ENCODE measurements around the gene IGSF21.

Gene IGSF21

DNA sequence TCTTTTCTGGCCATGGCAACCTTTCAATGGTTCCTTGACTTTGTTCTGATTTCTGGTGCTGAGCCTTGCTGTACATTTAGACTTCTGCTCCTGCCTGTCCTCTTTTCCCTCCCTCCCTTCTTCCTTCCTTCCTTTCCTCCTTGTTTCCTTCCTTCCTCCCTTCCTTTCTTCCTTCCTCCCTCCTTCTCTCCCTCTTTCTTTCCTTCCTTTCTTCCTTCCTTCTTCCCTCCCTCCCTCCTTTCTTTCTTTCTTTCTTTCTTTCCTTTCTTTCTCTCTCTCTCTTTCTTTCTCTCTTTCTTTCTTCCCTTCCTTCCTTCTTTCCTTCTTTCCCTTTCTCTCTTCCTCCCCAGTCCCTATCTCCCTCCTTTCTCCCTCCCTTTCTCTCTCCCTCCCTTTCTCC lies 10.4 kb upstream of the IGSF21 start:
- no peak for DNase-seq

DNA sequence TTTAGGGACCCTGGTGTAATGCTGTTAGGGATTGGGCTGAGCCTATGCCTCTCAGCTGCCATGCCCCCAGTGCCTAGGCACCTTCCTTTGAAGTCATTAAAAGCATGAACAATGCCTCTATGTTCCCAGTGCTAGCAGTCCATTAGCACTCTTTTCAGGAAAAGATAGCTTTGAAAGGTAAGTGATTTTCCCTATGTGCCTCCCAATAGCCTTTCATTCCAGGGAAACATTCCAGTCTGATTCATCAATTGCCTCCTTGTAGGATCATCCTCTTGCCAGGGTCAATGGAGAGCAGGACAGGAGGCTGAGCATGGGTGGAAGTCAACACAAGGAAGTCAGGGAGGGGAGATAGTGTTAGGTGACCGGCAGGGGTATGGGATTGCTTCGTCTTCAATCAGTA lies 8.6 kb upstream of the IGSF21 start:
- no peak for DNase-seq

DNA sequence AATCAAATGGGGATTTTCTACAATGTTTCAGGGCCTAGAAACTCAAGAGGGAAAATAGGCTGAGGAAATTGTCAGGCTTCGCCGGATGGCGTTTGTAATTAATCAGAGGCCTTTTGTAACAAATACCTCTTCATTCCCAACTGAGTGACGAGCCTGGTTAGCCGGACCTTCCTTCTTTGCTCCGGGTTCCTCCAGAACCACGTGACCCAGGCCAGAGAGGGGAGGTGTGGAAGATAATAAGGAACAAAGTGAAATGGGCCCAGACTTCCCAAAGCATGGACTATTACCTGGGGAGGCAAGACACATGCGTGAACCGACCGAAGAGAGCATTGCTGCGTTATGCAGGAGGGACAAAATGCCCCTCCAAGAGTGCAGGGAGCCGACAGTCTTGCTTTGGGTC lies 7.5 kb upstream of the IGSF21 start:
- no peak for DNase-seq

DNA sequence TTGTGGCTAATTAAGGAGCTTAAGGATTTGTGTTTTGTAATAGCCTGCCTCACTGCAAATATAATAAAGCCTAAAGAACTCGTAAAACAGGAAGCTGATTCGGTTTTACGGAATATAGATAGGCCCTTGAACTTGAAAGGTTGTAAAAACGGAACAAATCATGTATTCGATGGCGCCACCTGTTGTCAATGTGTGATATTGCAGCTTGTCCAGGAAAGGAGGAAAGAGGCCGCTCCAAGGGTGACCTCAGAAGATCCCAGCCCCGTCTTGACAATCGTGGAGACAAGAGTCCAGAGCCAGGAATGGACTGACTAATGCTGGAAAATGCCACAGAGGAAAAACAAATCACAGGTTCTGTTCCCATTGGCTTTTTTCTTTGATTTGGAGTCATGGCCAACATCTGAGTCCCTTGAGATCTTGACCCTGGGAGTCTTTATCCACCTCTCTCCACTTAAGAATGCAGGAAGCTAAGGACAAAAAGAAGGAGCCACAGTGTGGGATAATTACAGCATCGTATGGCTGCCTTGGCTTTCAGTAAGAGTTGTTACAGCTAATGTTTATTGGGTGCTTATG lies 7.0 kb upstream of the IGSF21 start:
- DNase-seq, result peak; percentile 40

DNA sequence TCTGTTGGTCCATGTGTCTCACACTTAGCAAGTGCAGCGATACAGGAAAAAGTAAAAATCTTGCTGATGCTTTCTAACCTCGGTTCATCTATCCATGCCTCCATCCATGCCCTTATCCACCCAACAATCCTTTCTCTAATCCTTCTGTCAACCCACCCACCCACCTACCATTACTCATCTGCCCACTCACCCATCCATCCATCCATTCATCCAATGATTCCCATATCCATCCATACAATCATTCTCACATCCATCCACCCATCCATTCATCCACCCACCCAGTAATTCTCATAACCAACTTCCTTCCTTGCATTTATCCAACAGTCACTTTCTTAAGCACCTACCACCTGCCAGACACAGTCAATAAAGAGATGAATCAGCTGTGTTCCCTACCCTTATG lies 6.1 kb upstream of the IGSF21 start:
- no peak for DNase-seq

DNA sequence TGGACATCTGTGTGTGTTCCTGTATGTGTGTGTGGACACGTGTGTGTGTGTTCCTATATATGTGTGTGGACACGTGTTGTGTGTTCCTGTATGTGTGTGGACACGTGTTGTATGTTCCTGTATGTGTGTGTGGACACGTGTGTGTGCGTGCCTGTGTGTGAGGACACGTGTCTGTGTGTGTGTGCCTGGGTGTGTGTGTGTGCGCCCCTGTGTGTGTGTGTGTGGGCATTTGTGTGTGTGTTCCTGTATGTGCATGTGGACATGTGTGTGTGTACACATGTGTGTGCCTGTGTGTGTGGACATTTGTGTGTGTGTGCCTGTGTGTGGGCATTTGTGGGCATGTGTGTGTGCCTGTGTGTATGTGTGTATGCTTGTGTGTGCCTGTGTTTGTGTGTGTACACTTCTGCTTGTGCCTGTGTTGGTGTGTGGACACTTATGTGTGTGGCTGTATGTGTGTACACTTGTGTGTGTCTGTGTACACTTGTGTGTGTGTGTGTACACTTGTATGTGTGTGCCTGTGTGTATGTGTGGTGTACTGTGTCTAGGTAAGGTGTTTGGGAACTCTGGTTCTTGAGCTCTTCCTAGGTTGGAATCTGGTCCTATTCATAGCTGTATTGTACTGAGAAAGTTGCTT lies 3.7 kb upstream of the IGSF21 start:
- DNase-seq, result no peak

DNA sequence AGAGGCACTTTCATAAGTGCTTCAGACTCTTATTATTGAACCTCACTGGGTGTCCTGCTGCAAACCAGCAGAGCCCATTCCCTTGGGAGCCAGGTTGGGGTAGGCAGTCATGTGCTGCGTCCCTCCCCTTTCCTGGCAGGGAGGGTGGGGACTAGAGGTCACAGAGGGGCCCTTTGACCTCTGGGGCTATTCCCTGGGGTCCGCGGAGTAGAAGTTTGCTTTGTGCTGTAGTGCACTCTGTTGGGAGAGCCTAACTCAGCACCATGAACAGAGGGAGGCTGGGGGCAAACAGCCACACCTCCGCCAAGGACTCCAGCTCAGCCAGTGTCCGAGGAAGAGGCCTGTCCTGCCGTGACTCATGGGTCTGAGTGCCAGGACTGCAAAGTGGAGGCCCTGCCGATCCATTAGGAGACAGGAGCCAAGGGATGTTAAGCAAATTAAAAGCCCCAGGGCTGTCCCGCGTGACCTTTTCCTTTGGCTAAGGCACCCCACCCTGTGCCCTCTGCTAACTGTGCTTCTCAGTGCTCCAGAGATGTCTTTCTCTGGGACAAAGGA lies 3.0 kb upstream of the IGSF21 start:
- DNase-seq, result no peak

DNA sequence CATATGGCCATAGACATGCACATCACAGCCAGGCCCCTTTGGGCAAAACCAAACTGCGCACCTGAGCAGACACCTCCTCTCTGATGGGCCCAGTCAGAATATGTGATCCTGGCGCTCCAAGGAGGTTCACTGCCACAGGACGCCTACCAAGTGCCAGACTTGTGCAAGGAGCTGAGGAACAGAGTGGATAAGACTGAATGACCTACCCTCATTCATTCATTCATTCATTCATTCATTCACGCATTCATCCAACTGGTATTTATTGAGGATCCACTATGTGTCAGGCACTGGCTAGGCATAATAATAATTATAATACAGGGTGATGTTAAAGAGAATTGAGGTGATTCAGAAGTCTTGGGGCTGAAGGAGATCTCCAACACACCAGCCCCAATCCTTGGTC lies 2.4 kb upstream of the IGSF21 start:
- DNase-seq, result no peak

DNA sequence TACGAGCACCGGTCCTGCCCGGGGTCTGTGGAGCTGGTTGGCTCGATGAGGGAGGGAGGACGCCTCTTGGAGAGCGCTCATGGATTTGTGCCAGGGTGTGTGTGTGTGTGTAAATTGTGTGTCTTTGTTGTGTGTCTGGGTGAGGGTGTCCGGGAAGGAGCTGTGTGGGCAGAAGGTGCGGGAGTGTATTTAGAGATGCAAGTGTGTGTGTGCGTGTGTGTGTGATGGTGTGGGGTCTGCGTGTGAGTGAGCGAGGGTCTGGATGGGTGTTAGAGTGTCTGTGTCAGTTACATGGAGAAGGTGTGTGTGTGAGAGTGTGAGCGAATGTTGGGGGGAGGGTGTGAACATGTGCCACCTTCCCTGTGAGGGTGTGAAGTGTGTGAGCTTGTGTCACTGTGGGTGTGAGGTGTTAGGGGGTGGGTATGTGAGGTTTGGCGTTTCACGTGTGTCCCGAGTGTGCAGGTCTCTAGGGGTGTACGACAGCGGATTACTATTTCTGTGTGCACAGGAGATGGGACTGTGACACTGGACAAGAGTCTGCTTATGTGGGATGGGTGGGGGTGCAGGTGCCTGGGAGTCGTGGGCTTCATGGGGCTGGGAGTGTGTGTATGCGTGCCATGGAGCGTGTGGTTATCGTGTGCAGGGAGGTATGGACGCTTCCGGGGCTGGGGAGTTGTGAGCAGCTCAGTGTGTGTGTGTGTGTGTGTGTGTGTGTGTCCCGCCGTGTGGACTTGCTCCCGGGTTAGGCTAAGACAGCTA lies 880 bp downstream of the IGSF21 start:
- no peak for DNase-seq

DNA sequence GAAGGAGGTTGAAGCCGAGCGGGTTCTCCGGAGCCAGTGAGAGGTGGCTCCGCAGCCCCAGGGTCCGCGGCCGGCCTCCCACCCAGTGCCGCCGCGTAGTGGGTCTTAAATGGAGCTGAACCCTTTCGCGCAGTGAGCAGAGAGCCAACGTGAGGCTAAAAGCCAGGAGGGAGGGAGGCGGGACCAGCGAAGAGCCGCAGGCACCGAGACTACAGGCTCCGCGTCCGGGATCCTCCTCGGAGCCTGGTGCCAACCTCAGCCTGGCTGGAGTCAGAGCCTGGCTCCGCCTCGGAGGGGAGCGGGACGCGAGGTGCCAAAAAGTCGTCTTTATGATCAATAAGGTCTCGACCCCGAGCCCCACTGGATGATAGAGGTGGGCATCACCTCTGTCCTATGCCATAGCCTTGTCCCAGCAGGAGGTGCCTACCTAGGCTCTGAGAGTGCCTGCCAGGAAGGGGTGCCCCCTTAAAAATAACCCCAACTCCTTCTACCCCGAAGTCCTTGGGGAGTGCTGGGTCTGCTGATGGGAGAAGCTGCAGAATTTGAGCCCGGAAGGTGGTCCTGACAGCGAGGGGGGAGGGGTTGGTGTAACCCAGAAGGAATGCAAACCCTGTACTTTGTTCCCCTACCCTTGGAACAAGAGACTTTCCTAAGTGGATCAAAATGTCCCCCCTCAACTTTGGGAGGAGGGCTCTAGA lies 1.6 kb downstream of the IGSF21 start:
- no peak for DNase-seq

DNA sequence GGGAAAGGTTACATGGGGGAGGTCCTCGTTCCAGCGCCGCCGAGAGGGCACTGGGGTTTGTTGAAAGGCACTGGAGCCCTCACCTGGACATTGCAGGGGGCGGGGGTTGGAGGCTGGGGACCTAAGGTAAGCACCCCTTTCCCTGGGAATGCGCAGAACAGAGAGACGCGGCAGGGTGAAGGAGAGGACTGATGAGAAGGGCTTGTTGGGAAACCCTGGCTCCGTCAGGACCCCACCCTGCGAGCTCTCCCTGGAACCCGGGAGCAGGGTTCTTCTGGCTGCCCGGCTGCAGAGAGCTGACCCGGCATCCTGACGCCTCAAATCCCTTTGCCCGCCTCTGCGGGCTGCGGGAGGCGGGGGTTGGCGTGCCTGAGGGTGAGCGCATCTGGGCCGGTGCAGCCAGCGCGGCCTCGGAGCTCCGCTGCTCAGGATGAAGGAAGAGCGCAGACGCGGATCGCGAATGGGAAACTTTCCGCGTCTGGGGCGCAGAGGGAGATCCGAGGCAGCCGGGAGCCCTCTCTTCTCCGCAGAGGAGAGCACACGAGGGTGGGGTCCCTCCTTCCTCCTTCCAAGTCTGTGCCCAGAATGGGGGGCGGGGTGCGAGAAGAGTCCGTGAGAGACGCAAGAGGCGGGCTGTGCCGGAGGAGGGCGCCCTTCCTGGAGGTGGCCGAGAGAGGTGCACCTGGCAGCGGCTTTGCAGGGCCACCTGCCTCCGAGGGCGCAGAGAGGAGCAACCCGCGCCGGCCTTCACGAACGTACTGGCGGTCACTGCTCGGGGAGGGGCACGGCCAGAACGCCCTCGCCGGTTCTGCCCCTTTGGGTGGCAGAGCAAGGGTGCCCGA lies 2.4 kb downstream of the IGSF21 start:
- DNase-seq, result no peak

DNA sequence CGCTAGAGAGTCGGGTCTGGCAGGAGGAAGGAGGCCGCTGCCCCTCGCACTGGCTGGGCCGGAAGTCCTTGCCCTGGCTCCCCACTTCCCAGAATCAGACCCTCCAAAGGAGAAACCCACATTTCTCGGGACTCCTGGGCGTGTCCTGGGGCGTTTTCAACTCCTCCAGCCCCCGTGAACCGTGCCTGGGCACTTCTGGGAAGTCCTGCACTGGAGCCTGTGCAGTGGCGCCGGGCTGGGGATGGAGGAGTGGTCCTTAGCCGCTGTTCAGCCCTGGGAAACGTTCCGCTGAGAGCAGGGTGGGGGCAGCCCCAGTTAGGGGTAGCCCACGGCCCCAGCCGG lies 3.0 kb downstream of the IGSF21 start:
- no peak for DNase-seq

DNA sequence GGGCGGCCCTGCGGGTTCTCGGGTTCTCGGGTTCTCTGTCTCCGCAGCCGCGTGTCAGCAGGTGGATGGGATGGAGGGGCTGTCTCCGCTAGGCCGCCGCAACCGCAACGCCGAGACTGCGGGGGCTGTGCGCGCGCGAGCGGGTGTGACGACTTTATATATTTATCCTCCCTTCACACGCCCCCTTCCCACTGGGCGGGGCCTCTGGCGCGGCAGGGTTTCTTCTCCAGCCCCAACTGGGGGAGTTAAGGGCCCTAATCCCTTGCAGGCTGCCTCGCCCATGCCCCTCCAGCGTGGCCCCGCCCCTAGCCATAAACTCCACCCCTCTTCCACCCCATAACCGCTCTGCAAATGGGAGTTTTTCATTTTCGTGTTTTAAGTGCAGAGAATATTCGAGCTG lies 3.4 kb downstream of the IGSF21 start:
- no peak for DNase-seq

DNA sequence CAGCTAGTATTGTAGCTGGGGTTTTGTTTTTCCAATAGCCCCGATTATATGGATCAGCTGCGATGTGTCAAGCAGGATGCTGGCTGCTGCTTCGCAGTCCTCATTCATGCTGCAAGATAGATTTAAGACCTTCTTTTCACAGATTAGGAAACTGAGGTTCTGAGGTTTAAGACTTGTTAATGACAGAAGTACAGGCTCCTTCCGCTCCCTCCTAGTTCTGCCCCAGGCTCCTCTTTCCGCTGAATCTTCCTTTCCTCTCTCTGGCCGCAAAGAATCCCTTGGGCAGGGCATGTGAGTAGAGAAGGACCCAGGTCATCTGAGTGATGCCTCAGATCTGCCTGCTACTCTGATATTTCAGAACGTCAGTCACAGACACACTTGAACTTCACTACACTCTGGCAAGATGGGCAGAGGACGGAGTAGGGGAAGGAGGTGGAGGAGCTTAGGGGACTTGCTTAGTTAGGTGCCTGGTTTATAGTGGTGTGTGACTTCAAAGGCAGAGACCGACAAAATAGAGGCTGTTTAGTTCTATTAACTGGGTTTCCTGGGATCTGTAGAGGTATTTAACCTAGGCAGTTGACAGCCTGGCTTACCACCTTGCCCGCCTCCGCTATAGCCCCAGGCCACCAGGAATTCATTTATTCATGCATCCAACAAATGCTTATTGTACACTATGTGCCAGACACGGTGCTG lies 4.2 kb downstream of the IGSF21 start:
- no peak for DNase-seq

DNA sequence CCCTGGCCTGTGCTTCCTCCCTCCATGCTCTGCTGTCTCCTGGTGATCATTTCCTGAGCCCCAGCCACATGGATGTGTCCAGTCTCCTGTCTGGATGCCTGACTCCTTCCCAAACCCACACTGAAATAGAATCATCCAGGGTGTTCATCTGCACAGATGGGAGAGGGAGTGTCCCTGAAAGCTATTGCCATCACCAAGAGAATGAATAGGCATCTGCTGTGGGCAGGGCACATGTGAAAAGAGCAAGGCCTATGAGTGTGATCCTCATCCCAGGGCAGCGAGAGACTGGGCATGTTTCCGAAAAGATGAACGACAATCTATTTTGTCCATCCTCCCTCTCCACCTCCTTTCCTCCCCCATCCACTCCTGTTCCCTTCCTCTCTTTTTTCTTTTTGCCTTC lies 5.0 kb downstream of the IGSF21 start:
- no peak for DNase-seq

DNA sequence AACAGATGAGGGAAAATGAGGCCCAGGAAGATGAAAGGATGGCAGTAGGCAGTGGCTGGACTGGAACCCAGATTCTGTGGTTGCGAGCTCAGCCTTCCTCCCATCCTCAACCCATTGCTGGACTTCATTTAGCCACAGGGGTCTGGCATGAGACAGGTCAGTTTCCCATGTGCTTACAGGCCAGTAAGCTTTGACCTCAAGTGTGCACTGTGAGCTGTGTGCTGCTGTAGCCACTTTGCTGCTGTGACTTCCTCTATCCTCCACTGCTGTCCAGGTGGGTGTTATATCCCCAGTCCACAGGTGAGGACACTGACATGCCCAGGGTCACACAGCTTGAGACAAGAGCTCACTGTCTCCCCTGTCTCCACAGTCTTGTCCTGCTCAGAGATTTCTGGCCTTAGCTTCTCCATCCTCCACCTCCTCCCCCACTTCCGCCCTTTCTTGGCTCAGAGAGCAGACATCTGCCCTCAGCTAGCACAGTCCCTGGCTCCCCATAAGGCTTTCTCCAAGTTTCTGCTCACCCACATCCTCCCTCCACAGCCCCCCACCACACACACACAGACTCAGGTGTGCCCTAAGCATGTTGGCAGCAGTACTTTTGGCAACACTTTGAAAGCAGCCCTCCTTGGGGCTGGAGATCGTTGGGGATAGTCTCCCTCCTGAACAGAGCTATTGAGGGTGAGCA lies 7.3 kb downstream of the IGSF21 start:
- DNase-seq, result no peak

DNA sequence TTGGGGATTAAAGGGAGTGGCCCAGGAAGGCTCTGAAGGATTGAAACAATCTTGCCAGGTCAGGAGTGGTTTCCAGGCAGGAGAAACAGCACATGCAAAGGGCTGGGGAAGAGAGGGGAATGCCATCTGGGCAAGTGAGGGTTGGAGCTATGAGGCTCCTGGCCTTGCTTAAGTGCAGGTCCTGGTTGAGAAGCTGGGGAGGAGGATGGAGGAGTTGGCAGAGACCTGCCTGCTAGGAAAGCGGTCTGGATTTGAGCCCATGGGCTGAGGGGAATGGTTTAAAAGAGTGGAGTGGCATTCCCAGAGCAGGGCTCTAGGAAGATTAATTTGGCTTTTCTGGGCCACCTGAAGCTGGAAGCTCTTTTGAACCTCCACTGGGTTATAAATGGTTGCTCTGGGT lies 9.2 kb downstream of the IGSF21 start:
- no peak for DNase-seq

DNA sequence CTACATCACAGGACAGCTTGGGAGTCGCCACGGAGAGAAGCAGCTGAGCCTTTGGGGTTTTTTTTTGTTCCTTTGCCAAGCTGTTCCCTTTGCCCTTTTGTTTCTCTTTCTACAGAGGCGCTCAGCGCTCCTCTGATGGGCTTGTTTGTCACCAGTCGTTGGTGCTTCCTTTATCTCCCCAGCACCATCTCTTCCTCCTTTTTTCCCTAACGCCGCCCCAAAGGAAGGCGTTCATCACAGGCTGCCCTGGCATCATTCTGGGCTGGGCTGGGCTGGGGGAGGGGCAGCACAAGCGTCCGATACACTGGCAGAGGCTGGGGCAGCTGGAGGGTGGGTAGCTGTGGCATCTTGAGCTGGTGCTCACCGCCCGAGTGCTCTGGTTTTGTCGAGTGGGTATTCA lies 10.5 kb downstream of the IGSF21 start:
- no peak for DNase-seq

DNA sequence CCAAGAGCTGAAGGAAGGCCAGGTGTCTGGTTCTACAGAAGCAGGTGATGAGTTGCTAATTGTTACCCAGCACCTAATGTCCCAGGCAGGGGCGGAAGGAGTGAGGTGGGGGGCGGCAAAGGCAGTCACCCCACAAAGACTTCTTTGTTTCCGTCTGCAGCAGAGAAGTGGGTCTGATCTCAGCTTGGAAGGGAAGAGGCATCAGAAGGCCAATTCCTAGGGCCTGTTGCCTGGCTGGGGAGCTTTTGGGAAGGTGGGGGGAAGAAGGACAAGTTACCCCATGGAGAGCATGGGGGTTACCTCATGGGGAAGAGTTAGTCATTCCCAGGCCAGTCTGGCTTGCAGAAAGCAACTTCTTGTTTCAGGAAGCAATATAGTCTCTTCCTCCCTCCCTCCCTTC lies 10.9 kb downstream of the IGSF21 start:
- DNase-seq, result no peak

DNA sequence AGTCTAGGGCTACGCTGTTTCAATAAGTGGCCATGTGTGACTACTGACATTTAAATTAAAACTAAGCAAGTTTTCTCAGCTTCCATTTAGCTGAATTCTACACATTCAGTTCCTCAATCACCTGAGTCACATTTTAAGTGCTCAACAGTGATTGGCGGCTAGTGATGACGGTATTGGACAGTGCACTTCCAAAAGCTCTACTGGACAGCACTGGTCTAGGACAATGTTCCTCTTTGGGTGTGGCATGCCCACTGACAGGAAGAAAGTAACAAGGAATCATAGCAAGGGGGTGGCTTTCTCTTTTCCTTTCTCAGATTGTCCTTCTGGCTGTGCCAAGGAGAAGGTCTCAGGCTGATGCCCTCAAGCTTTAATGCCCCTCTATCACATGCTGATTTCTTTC lies 11.7 kb downstream of the IGSF21 start:
- no peak for DNase-seq

DNA sequence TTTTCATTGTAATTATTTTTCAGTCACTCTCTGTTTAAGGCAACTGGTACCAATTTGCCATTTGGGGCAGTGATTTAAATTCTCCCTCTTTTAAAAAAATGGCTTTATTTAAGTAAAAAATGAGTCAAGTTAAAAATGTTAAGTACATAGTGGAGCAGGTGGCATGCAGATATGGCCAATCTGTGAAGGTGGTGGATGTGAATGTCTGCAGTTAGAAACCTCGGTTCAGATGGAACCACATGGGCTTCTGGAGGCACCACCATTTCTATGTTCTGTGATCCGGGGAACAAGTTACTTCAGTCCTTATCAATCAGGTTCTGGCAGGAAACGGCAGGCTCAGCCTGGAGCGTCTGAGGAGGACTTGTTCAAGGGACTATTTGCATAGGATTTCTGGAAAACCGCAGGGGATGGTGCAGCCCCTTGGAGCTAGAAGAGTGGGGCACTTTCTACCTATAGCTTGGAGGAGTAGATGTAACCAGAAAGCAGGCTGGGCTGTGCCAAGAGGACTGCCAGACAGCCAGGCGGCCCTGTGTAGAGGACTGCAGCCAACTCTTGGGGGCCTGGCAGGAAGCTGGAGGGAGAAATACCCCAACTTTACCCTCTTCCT lies 12.3 kb downstream of the IGSF21 start:
- DNase-seq, result no peak

All from GOT3 (cell line).